Thymus (tissue), 2 donors: Measurements from ENCODE around the gene WASF2. TPM values are rescaled to one million over a fixed set of nuclear protein-coding genes. Genes with fewer than 3 reads are reported as not detected.

ENCODE experiments used
- polyA plus RNA-seq: library from polyadenylated mRNA; stranded (reverse); fragments of 200-250 nt; gene quantifications from one replicate; pipeline ENCODE4 v1.2.3, GENCODE V29; 2013
- total RNA-seq: library from RNA; stranded (reverse); fragments of 120-200 nt; gene quantifications from one replicate; pipeline ENCODE4 v1.2.4, GENCODE V29; 2013
- donor health status: healthy.

The WASF2 gene
- total and polyA plus RNA-seq, 2 donors, result 14.2 to 47.4 TPM

Other genes starting within 250 kb of the WASF2 start
- 22.8 TPM for gene TMEM222, start 168.0 kb downstream of the WASF2 start, total RNA-seq
- gene TMEM222, start 168.0 kb downstream of the WASF2 start, polyA plus RNA-seq, result 35.5 TPM
- gene SYTL1, start 148.1 kb downstream of the WASF2 start, total RNA-seq, result 49.4 TPM
- gene SYTL1, start 148.1 kb downstream of the WASF2 start, polyA plus RNA-seq, result 167 TPM
- gene MAP3K6, start 123.2 kb downstream of the WASF2 start, total RNA-seq, result 5.3 TPM
- gene MAP3K6, start 123.2 kb downstream of the WASF2 start, polyA plus RNA-seq, result 45.0 TPM
- gene FCN3, start 115.3 kb downstream of the WASF2 start, total RNA-seq, result 0.47 TPM
- 10.7 TPM for gene FCN3, start 115.3 kb downstream of the WASF2 start, polyA plus RNA-seq
- gene CD164L2, start 106.8 kb downstream of the WASF2 start, total RNA-seq, result 0.05 TPM
- 2.4 TPM for gene CD164L2, start 106.8 kb downstream of the WASF2 start, polyA plus RNA-seq
- gene GPR3, start 97.5 kb downstream of the WASF2 start, total RNA-seq, result 0.09 TPM
- 0.37 TPM for gene GPR3, start 97.5 kb downstream of the WASF2 start, polyA plus RNA-seq
- 4.2 TPM for gene AHDC1, start 114.0 kb upstream of the WASF2 start, total RNA-seq
- 22.6 TPM for gene AHDC1, start 114.0 kb upstream of the WASF2 start, polyA plus RNA-seq
- 8.4 TPM for gene FGR, start 145.0 kb upstream of the WASF2 start, total RNA-seq
- gene FGR, start 145.0 kb upstream of the WASF2 start, polyA plus RNA-seq, result 38.7 TPM
- 266 TPM for gene IFI6, start 182.0 kb upstream of the WASF2 start, total RNA-seq
- 231 TPM for gene IFI6, start 182.0 kb upstream of the WASF2 start, polyA plus RNA-seq
- gene FAM76A, start 235.8 kb upstream of the WASF2 start, total RNA-seq, result 8.9 TPM
- 8.9 TPM for gene FAM76A, start 235.8 kb upstream of the WASF2 start, polyA plus RNA-seq